Measurements from ENCODE around the gene TAF13. TPM values are rescaled to one million over a fixed set of nuclear protein-coding genes. Genes with fewer than 3 reads are reported as not detected.

TAF13 gene
- total and polyA plus RNA-seq, 2 of the 4 experiments (the other 2 are of a cell fraction): 13.1 to 42.5 TPM

GRCh38 chr1:109048335-109048734 is 27.5 kb downstream of the TAF13 start:
- ChIA-PET POLR2A (ENCODE audit: unreplicated experiment) (no interaction called here), CTCF (no interaction called here)
- BruUV-seq (replicated peaks): no TSS peak

More at GRCh38 chr1:109048335-109048734, 27.5 kb downstream of the TAF13 start:
- no peak overlapping the region for H2AFZ ChIP-seq (replicated peaks; ENCODE audit: low read length, poor library complexity)
- no peaks in the 10 kb centered on the region for H3K79me1 ChIP-seq (ENCODE audit: low read depth in 1 of 2, low read length in 2 of 2)
- no peak overlapping the region for H2BK5ac ChIP-seq (ENCODE audit: low read depth, low read length, poor library complexity, severe bottlenecking)
- no peaks in the 10 kb centered on the region for H4K20me1 ChIP-seq (ENCODE audit: insufficient read depth, low read length)
- no peaks in the 10 kb centered on the region for H3K4me1 ChIP-seq (ENCODE audit: control insufficient read depth, insufficient read depth, low read length)
- in situ Hi-C loops (cut with MboI; ENCODE audit: low sequenced_read_pairs) (no loop called here), intact Hi-C loops (cut with micrococcal nuclease) (no loop called here), dilution Hi-C loops (cut with HindIII; ENCODE audit: low sequenced_read_pairs, unreplicated experiment) (no loop called here)
- H3K9me3 ChIP-seq (ENCODE audit: control insufficient read depth, insufficient read depth, low read length): no peaks in the 10 kb centered on the region
- H4K91ac ChIP-seq (ENCODE audit: insufficient read depth, low read depth, low read length): no peak overlapping the region
- no peaks in the 10 kb centered on the region for H3K36me3 ChIP-seq (ENCODE audit: control insufficient read depth, insufficient read depth, low read length)
- no peak overlapping the region for H3K4me2 ChIP-seq (ENCODE audit: low read depth, low read length)
- H3K9me1 ChIP-seq (ENCODE audit: insufficient read depth, low read length): no peaks in the 10 kb centered on the region
- no peak overlapping the region for H3K14ac ChIP-seq (replicated peaks; ENCODE audit: low read depth, low read length)
- ATAC-seq (ENCODE audit: low read depth): no peak
- no peak overlapping the region for H3K4ac ChIP-seq (ENCODE audit: low read depth, low read length)
- no peak overlapping the region for H4K5ac ChIP-seq (ENCODE audit: low read depth, low read length)
- no peak overlapping the region for H3K23ac ChIP-seq (ENCODE audit: low read depth, low read length)
- TF ChIP-seq NFE2L2 (IDR thresholded peaks at IDR 0.05; ENCODE audit: low read depth, low read length) (no peak), SMC3 (IDR thresholded peaks at IDR 0.05; ENCODE audit: low read depth, low read length) (no peak), CHD1 (IDR thresholded peaks at IDR 0.05; ENCODE audit: low read depth, low read length) (no peak), BHLHE40 (IDR thresholded peaks at IDR 0.05; ENCODE audit: low read depth, low read length) (no peak), RCOR1 (IDR thresholded peaks at IDR 0.05; ENCODE audit: insufficient replicate concordance, low read length) (no peak), FOS (IDR thresholded peaks at IDR 0.05; ENCODE audit: low read depth, low read length) (no peak), RAD21 (IDR thresholded peaks at IDR 0.05; ENCODE audit: low read length) (no peak), MAFK (IDR thresholded peaks at IDR 0.05; ENCODE audit: low read depth, low read length) (no peak), RFX5 (IDR thresholded peaks at IDR 0.05; ENCODE audit: low read depth, low read length) (no peak), POLR2A (IDR thresholded peaks at IDR 0.05; ENCODE audit: low read depth, low read length) (no peak), CEBPB (IDR thresholded peaks at IDR 0.05; ENCODE audit: low read depth, low read length) (no peak), MXI1 (IDR thresholded peaks at IDR 0.05; ENCODE audit: borderline replicate concordance, low read depth, low read length) (no peak), ELK1 (IDR thresholded peaks at IDR 0.05; ENCODE audit: borderline replicate concordance, low read depth, low read length) (no peak), MAZ (IDR thresholded peaks at IDR 0.05; ENCODE audit: borderline replicate concordance, low read depth, low read length) (no peak)
- TF ChIP-seq, protein P1, sequence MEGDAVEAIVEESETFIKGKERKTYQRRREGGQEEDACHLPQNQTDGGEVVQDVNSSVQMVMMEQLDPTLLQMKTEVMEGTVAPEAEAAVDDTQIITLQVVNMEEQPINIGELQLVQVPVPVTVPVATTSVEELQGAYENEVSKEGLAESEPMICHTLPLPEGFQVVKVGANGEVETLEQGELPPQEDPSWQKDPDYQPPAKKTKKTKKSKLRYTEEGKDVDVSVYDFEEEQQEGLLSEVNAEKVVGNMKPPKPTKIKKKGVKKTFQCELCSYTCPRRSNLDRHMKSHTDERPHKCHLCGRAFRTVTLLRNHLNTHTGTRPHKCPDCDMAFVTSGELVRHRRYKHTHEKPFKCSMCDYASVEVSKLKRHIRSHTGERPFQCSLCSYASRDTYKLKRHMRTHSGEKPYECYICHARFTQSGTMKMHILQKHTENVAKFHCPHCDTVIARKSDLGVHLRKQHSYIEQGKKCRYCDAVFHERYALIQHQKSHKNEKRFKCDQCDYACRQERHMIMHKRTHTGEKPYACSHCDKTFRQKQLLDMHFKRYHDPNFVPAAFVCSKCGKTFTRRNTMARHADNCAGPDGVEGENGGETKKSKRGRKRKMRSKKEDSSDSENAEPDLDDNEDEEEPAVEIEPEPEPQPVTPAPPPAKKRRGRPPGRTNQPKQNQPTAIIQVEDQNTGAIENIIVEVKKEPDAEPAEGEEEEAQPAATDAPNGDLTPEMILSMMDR (conservative IDR thresholded peaks at IDR 0.05; ENCODE audit: low read depth, low read length): no peak
- TF ChIP-seq, protein P2, sequence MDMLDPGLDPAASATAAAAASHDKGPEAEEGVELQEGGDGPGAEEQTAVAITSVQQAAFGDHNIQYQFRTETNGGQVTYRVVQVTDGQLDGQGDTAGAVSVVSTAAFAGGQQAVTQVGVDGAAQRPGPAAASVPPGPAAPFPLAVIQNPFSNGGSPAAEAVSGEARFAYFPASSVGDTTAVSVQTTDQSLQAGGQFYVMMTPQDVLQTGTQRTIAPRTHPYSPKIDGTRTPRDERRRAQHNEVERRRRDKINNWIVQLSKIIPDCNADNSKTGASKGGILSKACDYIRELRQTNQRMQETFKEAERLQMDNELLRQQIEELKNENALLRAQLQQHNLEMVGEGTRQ (IDR thresholded peaks at IDR 0.05; ENCODE audit: low read depth, low read length): no peak
- WGBS, 2 experiments (ENCODE audit: extremely low coverage in 2 of 2, insufficient read length in 1 of 2): 0% methylated on average over 1 of the region's 2 CpGs; no CpG with 5 or more reads in 1 of the 2 experiments
- H3K27ac ChIP-seq (ENCODE audit: insufficient read depth, low read length): no peak overlapping the region
- no peak overlapping the region for H2BK120ac ChIP-seq (ENCODE audit: low read depth, low read length)
- DNase-seq: no peak
- no peaks in the 10 kb centered on the region for H3K27me3 ChIP-seq (ENCODE audit: control insufficient read depth, insufficient read depth, low read length)
- no peak overlapping the region for H3K4me3 ChIP-seq (ENCODE audit: insufficient read depth, low read depth, low read length)
- H2BK20ac ChIP-seq (ENCODE audit: low read depth, low read length): no peak overlapping the region
- no peak overlapping the region for H2AK5ac ChIP-seq (ENCODE audit: low read depth, low read length)
- H2BK15ac ChIP-seq (ENCODE audit: low read depth, low read length): no peak overlapping the region
- no peak overlapping the region for H3K18ac ChIP-seq (ENCODE audit: low read depth, low read length)
- H4K8ac ChIP-seq (ENCODE audit: low read depth in 2 of 2, low read length in 2 of 2): no peak overlapping the region
- no peak overlapping the region for H3K9ac ChIP-seq (ENCODE audit: low read depth, low read length)
- H2AK9ac ChIP-seq (replicated peaks; ENCODE audit: low read depth, low read length, poor library complexity): no peak overlapping the region
- H3K56ac ChIP-seq (ENCODE audit: extremely low read depth, insufficient read depth, low read length): no peak overlapping the region

Data from IMR-90 (cell line).